ENCODE measurements around the gene NUMA1.

Gene NUMA1

DNA sequence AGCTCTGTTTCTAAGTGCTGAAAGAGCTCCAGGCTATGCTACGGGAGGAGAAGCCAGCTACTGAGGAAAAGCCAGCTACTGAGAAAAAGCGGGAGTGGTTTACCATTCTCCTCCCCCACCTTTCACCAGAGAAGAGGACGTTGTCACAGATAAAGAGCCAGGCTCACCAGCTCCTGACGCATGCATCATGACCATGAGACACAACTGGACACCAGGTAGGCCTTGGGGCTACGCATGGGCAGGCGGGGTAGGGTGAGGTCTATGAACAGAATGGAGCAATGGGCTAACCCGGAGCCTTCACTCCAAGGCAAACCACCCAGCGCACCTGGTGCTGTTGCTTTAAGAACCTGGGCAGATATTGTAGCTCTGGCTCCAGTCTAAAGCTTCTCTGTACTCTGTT is 80.5 kb downstream of the NUMA1 start:
- no peak for ATAC-seq

DNA sequence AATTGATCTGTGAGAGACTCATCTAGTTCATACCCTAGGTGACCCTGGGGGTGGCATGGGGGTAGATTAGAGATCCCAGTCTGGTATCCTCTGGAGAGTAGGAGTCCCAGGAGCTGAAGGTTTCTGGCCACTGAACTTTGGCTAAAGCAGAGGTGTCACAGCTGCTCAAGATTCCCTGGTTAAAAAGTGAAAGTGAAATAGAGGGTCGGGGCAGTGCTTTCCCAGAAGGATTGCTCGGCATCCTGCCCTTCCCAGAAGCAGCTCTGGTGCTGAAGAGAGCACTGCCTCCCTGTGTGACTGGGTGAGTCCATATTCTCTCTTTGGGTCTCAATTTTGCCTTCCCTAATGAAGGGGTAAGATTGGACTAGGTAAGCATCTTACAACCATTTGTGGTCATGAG is 81.0 kb downstream of the NUMA1 start:
- no peak for ATAC-seq

DNA sequence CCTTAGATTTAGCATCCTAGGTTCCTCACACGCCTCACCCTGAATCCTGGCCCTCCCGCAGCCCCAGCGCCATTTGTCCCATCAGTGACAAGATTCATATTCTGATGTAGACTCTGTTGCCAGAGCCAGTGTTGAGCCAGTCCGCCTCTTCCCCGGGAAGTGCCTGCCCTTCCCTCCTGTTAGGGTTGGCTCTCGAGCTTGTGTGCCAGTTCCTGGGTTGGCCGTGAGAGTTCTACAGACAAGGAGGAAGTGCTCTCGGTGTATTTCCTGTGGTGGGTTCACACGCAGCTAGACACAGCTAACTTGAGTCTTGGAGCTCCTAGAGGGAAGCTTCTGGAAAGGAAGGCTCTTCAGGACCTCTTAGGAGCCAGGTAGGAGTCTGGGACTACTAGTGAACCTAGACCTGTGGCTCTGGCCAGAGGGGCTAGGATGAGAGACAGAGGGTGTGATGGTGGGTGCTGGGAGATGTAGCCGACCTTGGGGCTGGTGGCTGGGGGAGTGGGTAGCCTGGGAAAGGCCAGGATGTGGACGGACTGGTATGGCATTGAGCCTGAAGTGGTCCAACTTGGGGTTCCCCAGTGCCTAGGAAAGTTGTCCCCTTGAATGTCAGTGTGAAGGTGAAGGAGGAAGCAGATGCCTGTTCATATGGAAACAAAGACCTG is 81.6 kb downstream of the NUMA1 start, which contains the start of gene IL18BP:
IL18BP (plus strand) TSS at position 261 of the 662 bp plus-strand sequence. CDS start 1,076 bp downstream, outside the sequence.
- peak; percentile 50 to 55 for ATAC-seq

DNA sequence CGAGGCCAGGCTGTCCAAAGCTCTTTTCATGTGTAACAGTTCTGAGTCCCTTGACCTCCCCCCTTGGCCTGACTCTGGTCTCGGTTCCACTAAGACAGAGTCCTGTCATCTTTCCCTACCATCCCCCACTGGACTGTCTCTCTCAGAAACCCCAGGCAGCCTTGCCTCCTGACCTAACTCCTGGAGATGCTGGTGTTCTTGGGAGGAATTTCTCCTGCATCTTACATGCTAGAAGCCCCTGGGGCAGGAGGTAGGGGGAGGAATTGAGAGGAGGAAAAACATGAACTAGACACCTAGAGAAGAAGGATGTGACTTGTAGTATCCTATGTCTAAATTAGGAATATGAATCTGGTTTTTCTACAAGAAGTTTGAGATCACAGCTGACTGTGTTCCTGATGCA is 82.3 kb downstream of the NUMA1 start:
- ATAC-seq: no peak

DNA sequence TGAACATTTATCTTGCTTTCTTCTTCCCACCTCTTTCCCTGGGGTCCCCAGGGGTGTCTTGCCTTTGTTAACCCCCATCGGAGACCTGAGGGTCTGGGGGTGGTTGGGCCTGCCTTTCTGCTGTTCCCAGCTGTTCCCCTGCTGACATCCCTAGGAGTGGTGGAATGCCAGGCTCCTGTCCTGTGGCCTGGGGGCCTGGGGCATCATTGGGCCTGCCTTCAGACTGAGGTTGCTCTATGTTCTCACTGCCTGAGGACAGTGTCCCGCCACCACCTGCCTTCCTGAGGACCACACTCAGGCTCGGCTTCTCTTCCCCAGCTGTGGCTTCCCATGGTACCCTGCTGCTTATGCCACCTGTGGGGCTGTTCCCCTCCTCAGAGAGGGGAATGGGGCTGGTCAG is 82.7 kb downstream of the NUMA1 start:
- ATAC-seq: no peak

DNA sequence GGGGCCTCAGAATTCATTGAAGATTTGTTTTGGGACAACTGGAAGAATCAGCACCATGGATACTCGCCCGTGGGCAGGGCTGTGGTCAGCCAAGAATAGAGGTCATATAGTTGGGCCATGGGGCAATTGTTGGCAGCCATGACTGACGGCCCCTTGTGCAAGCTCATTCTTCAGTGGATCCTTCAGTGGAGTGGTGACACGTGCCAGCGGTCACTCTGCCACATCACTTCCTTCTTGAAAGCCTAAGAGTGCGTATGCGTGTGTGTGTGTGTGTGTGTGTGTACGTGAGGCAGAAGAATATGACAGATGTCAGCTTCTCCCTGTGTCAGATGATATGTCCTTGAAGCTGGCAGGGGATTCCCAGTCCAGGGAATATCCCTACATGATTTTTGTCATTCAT is 83.4 kb downstream of the NUMA1 start:
- ATAC-seq: no peak

- no peak for ATAC-seq
These were observed 83.8 kb downstream of the NUMA1 start for GRCh38 chr11:71996517-71996916.

DNA sequence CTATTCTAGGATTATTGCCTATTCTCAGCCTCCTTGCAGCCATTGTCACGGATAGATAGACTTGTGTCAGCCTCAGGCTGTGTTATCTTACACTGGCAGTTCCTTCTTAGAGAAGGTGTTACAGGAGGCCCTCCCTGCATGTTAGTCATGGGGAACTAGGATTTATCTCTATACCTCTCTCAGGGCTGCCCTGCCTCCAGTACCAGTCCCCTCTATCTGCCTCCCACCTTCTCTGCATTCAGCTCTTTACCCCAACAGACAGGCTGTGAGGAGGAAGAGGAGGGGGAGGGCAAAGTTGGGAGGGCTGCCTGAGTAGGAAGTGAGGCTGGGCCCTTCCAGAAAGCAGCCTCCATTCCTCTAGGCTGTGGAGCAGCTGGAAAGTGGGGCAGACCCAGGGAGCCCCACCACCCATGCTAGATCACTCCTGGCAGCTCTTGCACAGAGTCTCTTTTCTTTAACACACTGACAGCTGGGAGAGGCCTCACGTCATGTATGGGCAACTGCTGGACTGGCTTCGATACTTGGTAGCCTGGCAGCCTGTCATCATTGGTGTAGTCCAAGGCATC is 84.5 kb downstream of the NUMA1 start:
- no peak for ATAC-seq

GRCh38 chr11:71994786-71995185 is 85.6 kb downstream of the NUMA1 start:
- no peak for ATAC-seq

- no peak for ATAC-seq
These were observed 88.1 kb downstream of the NUMA1 start for GRCh38 chr11:71992136-71992730.

GRCh38 chr11:71991494-71991893 is 88.8 kb downstream of the NUMA1 start:
- ATAC-seq: peak; percentile 35 to 51

GRCh38 chr11:71990701-71991100 is 89.6 kb downstream of the NUMA1 start:
- no peak for ATAC-seq

GRCh38 chr11:71988050-71988449 is 92.3 kb downstream of the NUMA1 start:
- no peak for ATAC-seq

DNA sequence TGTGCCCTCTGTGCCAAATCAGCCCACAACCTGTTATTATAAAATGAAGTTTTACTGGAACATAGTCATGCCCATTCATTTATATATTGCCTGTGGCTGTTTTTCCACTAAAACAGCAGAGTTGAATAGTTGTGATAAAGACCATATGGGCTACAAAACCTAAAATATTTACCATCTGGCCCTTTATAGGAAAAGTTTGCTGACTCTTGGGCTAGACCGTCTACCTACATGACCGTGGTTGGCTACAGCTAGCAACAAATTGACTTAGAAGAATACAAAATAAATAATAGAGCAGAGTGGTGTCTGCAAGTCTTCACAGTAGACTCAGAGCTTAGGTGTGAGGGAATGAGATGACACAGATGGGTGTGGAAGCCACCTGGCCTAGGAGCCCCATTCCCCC is 92.8 kb downstream of the NUMA1 start:
- ATAC-seq: no peak

- ATAC-seq: peak in 1 of 2 donors; percentile 67
These were observed 94.2 kb downstream of the NUMA1 start for GRCh38 chr11:71986131-71986530.

GRCh38 chr11:71979602-71980001 is 100.7 kb downstream of the NUMA1 start:
- ATAC-seq: no peak

- ATAC-seq: no peak
These were observed 101.2 kb downstream of the NUMA1 start for GRCh38 chr11:71979094-71979493.

GRCh38 chr11:71977743-71978418 is 102.5 kb downstream of the NUMA1 start:
- ATAC-seq: peak; percentile 48 to 63

- no peak for ATAC-seq
These were observed 103.3 kb downstream of the NUMA1 start for GRCh38 chr11:71977090-71977489.

DNA sequence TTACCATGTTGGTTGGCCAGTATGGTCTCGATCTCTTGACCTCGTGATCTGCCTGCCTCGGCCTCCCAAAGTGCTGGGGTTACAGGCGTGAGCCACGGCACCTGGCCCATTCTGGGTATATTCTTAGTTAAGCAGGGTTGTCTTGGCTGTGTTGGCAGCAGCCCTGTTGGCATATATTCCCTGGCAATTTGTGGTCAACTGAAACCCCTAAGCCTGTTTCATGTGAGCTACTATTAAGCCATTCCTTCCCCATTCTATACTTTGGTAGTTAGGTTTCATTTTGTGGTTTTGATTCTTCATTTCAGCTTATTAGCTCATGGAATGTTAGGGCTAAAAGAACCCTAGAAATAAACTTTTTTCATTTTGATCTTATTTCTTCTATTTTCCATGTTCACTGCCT is 103.8 kb downstream of the NUMA1 start:
- ATAC-seq: no peak

GRCh38 chr11:71971680-71972079 is 108.7 kb downstream of the NUMA1 start:
- ATAC-seq: no peak

GRCh38 chr11:71964641-71965040 is 115.7 kb downstream of the NUMA1 start:
- no peak for ATAC-seq

DNA sequence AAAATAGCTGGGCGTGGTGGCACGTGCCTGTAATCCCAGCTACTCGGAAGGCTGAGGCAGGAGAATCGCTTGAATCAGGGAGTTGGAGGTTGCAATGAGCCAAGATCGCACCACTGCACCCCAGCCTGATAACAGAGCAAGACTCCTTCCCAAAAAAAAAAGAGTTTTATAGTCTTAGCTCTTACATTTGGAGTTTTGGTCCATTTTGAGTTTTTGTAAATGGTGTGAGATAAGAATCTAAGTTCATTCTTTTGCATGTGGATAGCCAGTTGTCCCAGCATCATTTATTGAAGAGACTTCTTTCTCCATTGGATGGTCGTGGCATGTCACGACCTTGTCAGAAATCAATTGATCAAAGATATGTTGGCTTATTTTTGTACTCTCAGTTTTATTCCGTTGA is 116.9 kb downstream of the NUMA1 start:
- no peak for ATAC-seq
